NK-92 (cell line): ENCODE measurements around the gene PGBD5.

Experiments
- DNase-seq: peaks from one replicate; lab custom pipeline; 2025; ENCODE audit not compliant: unreplicated experiment; lab: John Stamatoyannopoulos, UW

PGBD5 gene

GRCh38 chr1:230283678-230284077, 142.5 kb downstream of the PGBD5 start:
- DNase-seq = no peak

- DNase-seq = no peak
These were observed 144.0 kb downstream of the PGBD5 start for GRCh38 chr1:230282157-230282556.

GRCh38 chr1:230281556-230281955, 144.6 kb downstream of the PGBD5 start:
- DNase-seq = no peak

GRCh38 chr1:230280906-230281413, 145.2 kb downstream of the PGBD5 start:
- DNase-seq = no peak

DNA sequence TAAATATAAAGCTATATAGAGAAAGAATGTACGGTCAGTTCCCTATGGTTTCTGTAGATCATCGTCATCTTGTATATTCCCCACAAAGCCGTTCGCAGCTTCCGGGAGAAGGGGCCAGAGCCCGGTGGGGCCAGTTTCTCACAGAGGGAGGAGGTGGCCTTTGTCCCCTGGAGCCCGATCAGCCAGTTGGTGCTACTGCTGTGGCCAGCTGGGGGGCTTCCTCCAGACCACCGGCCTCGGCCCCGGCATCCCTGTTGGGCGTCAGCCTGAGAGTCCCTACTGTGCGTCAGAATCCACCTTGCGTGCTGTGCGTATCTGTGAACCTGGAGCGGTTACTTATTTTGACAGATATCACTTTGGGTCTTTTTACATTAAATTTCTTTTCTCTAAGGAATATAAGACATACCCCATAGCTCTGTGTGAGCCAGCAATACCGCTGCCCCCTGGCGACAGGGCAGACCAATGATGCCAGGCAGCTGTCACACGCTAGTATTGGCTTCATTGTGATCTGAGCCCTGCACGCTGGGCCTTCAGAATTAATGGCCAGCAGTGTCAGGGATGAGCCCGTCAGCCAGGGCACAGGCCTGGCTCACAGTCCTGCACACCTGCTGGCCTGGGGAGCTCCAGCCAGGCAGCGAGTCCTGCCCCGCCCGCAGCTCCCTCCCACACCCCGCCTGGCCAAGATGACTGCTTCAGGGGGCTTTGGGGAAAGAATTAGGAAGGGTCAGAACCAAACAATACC, 145.9 kb downstream of the PGBD5 start:
- DNase-seq = no peak

GRCh38 chr1:230279583-230279945, 146.6 kb downstream of the PGBD5 start:
- no peak for DNase-seq

GRCh38 chr1:230278871-230279582, 147.1 kb downstream of the PGBD5 start:
- DNase-seq = no peak

DNA sequence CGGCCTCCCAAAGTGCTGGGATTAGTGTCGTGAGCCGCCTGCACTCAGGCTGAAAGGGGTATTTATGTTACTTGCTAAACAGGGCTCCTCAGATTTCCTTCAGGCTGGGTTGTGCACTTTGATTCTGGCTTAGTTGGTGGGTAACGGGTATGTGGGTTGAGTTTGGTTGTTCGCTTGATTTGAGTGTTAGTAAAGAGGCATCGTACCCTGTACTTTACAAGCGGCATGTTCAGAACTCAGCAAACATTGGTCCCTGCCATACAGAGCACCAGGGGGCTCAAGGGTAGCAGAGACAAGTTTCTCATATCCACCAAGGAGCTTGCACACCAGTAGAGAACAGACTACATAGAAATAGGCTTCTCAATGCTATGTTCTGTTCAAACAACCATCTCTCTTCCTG, 147.8 kb downstream of the PGBD5 start:
- DNase-seq = no peak

DNA sequence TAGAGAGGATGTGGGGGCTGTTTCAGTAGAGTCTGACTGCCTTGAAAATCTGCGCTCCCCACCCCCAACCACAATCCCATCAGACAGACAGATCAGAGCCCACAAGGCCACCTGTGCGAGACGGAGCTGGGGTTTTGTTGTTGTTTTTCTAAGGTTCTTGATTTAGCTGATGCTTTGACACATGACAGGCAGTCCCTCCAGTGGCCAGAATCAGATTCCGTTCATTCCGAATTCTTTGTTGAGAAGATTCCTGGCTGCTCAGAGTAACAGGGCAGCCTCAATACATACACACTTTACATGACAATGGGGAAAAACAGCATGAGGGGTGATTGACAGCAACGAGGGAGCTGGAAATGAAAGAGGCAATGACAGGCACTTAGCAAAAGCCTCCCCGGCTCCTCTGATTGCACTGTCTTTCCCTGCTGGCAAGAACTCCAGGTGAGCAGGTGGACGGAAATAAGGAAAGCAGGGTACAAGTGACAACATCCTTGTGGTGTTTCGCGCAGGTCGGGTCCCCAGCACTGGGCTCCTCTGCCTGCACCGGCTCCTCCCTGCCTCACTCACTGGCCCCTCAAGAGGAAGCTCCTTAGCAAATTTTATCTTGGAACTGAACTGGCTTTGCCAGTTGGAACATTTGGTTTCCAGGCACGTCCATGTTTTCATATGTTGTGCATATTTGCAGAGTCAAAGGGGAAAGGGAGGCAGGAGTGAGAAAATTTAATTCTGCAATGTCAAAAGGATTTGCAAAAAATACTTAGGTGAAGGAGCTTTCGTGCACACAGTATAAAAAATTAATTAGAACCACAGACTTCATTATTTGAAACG, 148.7 kb downstream of the PGBD5 start:
- no peak for DNase-seq

- no peak for DNase-seq
These were observed 149.7 kb downstream of the PGBD5 start for GRCh38 chr1:230276401-230276800.

DNA sequence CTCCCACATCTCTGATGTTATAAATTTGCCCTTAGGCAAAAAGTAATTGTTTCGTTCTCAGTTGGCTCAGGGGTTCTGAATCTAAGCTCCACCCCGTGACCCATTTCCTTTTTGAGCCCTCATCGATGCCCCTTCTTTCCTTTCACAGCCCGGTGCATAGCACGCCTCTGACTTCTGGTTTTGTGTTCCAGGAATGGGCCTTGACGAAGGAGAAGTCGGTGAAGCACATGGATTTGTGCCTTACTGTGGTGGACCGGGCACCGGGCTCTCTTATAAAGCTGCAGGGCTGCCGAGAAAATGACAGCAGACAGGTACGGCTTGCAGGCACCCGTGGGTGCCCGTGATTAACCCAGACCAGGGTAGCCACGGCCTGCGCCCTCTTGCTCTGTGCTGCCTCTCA, 151.9 kb downstream of the PGBD5 start:
- no peak for DNase-seq

DNA sequence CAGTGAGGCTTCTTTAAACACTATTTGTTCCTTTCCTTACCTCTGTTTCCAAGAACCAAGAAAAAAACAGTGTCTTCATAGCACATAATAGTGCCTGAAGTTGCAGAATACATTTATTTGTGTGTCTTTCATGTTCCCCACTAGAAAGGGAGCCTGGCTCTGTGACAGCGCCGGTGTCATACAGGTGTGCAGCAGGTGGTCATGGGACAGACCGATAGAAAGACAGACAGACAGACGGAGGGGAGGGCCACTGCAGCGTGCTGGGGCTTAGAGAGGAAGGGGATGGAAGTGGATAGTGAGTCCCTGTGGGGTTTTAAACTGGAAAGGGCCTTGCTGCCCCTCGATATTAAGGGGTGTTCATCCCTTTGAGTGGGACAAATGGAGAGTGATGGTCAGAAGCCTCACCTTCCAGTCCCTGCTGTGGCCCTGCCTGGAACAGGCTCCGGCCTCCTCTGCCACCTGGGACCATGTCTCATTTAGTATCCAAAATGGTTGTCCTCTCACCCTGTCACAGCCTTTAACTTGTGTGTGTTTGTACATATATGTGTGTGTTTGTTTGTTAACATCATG, 152.9 kb downstream of the PGBD5 start:
- no peak for DNase-seq

DNA sequence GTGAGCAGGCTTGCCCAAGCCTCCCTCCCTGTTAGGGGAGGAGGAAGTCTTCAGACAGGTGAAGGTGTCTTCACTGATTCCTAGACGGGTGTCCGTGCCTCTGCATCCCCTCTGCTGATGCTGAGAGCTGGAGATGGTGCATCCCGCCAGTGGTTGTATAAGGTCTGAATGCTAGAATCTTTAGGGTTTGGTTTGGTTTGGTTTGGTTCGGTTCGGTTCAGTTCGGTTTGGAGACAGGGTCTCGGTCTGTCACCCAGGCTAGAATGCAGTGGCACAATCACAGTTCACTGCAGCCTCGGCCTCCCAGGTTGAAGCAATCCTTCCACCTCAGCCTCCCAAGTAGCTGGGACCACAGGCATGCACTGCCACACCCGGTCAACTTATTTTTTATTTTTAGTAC, 153.6 kb downstream of the PGBD5 start:
- no peak for DNase-seq

- no peak for DNase-seq
These were observed 154.7 kb downstream of the PGBD5 start for GRCh38 chr1:230271300-230272035.

DNA sequence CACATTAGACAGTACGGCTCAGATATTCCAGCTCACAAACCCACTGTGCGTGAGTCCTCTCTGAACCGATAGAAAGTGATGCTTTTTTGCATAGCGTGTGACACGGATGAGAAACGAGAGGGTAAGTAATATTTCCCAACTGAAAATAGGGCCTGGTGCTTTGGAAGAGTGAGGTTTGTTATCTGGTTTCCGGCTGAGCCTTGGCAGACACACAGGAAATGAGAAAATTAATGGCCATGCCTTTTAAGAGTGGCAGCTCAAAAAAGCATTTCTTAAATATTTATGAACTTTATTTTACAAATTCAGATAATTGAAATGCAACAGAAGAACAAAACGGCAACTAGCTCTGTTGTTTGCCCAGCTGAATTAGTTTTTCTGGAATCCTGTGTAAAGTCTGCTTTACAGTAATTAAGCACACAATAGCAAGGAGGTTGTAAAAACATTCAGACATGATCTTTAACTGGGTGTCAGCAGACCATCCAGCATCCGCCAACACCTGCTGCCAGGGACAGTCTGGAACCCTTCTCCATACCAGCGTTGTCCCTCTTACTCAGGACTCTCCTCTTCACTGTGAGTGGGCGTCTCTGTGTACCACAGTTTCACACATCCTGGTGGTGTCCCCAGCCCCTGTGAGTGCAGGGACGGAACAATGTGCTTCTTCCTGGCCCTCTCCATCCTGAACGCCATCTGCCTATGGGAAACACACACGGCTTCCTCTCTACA, 155.4 kb downstream of the PGBD5 start:
- no peak for DNase-seq

GRCh38 chr1:230270185-230270558, 156.0 kb downstream of the PGBD5 start:
- DNase-seq = no peak

DNA sequence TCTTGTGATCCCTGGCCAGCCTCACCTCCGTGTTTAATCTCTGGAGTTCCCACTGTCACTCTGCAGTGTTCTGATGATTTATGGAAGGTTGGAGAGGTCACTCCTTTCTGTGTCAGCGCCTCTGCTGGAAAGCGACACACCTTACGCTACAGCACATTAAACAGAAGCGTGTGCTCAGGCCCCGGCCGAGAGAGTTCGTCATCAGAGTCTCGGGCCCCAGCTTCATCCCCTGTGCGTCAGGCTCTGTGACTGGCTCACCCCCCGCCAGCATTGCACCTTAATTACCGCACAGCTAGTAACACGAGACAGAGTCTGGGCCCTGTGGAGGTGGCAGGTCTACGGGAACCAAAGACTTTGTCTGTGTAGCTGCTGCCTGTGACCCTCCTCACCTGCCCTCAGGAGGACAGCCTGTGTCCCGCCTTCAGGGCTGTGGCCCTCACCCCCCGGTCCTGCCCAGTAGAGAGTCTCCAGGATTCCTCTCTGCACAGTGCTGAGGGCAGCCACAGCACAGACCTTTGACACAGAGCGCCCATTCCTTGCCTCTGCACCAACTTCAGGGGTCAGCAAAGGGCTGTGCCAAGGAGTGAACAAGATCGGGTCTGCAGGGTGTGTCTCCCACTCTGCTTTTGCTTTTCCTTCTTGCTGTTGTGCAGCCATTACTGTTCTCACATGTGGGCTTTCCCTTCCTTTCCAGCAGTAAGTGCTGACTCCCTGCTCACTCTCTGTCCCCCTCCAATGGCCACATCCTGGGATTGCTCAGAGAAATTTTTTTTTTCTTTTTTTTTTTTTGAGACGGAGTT, 157.6 kb downstream of the PGBD5 start:
- no peak for DNase-seq

DNA sequence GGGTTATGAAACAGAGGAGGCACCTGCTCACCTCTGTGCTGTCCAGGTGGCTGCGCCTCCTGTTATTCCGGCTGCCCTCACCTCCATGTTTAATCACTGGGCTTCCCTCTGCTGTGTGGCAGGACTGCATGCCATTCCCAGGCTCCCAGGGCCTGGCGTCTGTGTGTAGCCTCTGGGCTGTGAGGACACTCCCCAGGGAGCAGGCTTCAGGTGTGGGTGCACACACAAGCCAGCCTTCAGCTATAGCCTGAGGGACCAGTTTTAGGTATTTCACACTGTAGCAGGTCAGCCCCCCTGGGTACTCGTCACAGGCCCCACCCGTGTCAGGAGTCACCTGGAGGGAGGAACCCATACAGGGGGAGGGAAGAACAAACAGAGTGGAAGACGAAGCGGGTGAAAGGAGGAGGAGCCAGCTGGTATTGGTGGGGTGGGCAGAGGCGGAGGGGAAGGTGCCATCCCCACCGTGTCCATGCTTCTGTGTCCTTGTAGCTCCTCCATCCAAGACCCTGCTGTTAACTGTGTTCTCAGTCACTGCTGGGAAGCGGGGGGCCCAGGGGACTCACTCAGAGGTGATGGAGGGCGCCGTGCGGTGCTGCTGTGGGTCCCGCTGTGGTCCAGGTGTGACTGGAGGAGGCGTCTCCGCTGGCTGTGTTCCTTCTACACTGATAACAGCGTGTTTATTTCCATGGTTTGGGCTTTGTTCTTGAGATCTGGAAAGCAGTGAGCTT, 158.6 kb downstream of the PGBD5 start:
- DNase-seq = no peak

DNA sequence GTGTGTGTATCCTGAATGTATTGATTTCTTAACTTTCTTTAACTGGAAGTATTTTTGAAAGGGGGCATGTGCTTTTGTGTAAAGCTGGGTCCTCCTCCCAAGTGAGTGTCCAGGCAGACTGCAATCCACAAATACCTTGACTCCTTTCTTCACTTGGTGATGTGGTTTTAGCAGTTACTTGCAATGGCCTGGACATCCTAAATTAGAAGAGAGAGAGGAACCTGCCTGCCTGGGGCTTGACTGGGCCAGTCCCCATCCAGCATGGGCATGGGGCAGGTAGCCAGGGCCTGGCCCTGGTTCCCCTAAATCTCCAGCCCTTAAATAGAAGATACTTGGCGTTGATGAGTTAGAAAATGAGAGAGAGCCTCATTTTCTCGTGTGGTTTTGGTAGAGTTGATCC, 159.7 kb downstream of the PGBD5 start:
- no peak for DNase-seq
